Spleen (tissue), 7 donors: ENCODE data around the gene SIPA1L3.

Experiments used
- CTCF ChIP-seq, 11 experiments: fragments of 200-600 bp in 7 of 11; fragments of 450-650 bp in 4 of 11; sonication (generic) in 4 of 11; IDR thresholded peaks in 8 of 11; conservative IDR thresholded peaks in 3 of 11; 1 replicate in 7 of 11; 2 replicates in 4 of 11; pipeline versions ENCODE4 v1.4.0 to v1.8.0; 2016 to 2021; ENCODE audit warnings: antibody characterized with exemption in 11 of 11, inconsistent platforms in 4 of 11, mild to moderate bottlenecking in 1 of 11
- POLR2A ChIP-seq, 3 donors: fragments of 450-650 bp; IDR thresholded peaks; one replicate each; pipeline ENCODE4 v1.5.1; 2017; ENCODE audit warnings: antibody characterized with exemption in 3 of 3, mild to moderate bottlenecking in 1 of 3
- donor health status: DM: no; HTN: no; CAD: no; lungs with moderate emphysema.
- donor health status: DM: no; HTN: no; CAD: no.
- donor health status: DM: no; HTN: no; CAD: no.

- TF ChIP-seq CTCF (IDR thresholded peaks at IDR 0.05 in 8 of 11, conservative IDR thresholded peaks at IDR 0.05 in 3 of 11) (no peak), POLR2A (IDR thresholded peaks at IDR 0.05) (no peak)
Observed at GRCh38 chr19:38168637-38169036, 261.6 kb downstream of the SIPA1L3 start.
